IMR-90 (cell line): ENCODE data around the gene PSMG3.

Source experiments
- CEBPB ChIP-seq: IDR thresholded peaks from 2 replicates; pipeline ENCODE4 v1.6.1; 2012; ENCODE audit warnings: low read depth, low read length, improper control_type of control experiment
- MAZ ChIP-seq: IDR thresholded peaks from 2 replicates; pipeline ENCODE4 v1.6.1; 2012; ENCODE audit warnings: low read depth, mild to moderate bottlenecking, low read length, improper control_type of control experiment, moderate library complexity, borderline replicate concordance
- POLR2A ChIP-seq: IDR thresholded peaks from 2 replicates; pipeline ENCODE4 v1.6.1; 2012; ENCODE audit warnings: mild to moderate bottlenecking, low read depth, low read length
- TF ChIP-seq, protein P1 (sequence below): conservative IDR thresholded peaks from 2 replicates; pipeline ENCODE4 v1.5.1; 2012; ENCODE audit warnings: mild to moderate bottlenecking, low read depth, low read length, improper control_type of control experiment

DNA sequence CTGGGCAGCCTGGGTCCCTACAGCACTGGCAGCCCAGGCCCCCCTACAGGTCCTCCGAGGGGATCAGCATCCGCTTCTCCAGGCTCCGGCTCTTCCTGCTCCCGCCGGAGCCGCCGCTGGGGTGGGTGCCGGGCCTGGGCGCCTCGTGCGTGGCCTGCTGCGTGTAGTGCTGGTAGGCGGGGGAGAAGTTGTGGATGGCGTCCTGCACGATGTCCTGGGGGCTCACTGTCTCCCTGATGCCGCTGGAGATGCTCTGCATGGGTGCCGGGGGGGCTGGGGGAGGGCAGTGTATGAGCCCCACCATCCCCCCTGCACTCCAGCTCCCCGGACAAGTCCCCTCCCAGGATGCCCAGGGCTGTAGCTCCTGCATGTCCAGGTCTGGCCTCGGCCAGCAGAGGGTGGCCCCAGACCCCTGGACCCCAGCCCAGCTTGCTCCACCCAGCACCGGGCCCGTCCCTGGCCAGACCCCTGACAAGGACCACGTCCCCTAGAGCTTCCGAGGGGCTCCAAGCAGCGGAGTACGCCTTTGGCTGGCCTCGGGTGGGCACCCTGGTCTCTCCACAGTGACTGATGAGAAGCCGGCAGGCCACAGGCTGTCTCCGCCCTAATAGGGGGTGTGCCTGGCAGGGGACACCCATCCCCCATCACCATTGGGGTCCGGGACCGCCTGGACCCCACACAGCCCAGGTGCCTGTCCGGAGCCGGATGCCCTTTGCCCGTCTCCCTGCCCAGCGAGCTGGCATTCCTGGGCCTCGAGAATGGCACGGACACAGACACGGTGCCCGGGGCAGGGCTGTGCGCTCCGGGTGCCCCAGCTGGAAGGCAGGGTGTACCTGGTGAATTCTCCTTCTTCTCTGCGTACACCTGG is 22.7 kb downstream of the PSMG3 start:
- TF ChIP-seq, protein P1, sequence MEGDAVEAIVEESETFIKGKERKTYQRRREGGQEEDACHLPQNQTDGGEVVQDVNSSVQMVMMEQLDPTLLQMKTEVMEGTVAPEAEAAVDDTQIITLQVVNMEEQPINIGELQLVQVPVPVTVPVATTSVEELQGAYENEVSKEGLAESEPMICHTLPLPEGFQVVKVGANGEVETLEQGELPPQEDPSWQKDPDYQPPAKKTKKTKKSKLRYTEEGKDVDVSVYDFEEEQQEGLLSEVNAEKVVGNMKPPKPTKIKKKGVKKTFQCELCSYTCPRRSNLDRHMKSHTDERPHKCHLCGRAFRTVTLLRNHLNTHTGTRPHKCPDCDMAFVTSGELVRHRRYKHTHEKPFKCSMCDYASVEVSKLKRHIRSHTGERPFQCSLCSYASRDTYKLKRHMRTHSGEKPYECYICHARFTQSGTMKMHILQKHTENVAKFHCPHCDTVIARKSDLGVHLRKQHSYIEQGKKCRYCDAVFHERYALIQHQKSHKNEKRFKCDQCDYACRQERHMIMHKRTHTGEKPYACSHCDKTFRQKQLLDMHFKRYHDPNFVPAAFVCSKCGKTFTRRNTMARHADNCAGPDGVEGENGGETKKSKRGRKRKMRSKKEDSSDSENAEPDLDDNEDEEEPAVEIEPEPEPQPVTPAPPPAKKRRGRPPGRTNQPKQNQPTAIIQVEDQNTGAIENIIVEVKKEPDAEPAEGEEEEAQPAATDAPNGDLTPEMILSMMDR = no peak
- peak; percentile 61 for TF ChIP-seq POLR2A
- TF ChIP-seq MAZ = no peak
- TF ChIP-seq CEBPB = no peak
